ENCODE measurements around the gene KCNIP1.
A peak's percentile ranks its signal among the peaks of the same experiment; 100 is the strongest.

KCNIP1 gene

DNA sequence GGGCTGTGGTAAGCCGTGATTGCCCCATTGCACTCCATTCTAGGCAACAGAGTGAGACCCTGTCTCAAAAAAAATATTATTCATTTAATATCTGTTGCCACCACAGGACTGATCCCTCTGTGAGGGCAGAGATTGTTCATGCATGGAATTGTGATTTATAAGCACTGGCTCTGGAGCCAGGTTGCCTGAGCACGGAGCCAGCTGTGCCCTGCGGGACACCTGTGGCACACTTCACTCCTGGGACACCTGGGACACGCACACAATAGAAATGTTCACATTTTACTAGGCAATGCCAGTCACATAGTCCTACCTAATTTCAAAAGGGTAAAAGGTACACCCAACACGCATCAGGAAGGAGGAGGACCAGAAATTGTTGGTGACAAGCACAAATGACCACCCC lies 196.7 kb downstream of the KCNIP1 start:
- Histone ChIP-seq H3K27me3 (ENCODE audit: insufficient read depth, low read length) (no peaks in the 10 kb centered on the region), H4K91ac (ENCODE audit: low read depth, low read length) (no peak overlapping the region), H3K79me2 (ENCODE audit: control insufficient read depth, insufficient read depth, low read length, poor library complexity) (no peaks in the 10 kb centered on the region), H3K18ac (ENCODE audit: low read length) (no peak overlapping the region), H2BK120ac (ENCODE audit: insufficient read depth, low read length, poor library complexity) (no peak overlapping the region), H3K27ac (ENCODE audit: low read depth, low read length) (no peak overlapping the region), H3K79me1 (ENCODE audit: low read length) (no peaks in the 10 kb centered on the region), H3K9me3 (ENCODE audit: insufficient read depth, low read depth, low read length) (no peaks in the 10 kb centered on the region), H4K8ac (ENCODE audit: low read depth, low read length) (no peak overlapping the region), H3K4ac (ENCODE audit: low read depth, low read length) (no peak overlapping the region), H2AK5ac (ENCODE audit: low read length) (no peak overlapping the region), H3K14ac (ENCODE audit: low read length) (no peak overlapping the region), H2AFZ (ENCODE audit: insufficient read depth, low read length, poor library complexity) (no peak overlapping the region), H3K9ac (ENCODE audit: low read length) (no peak overlapping the region), H3K4me2 (ENCODE audit: low read length) (no peak overlapping the region), H3K4me3 (ENCODE audit: low read depth, low read length) (no peak overlapping the region), H3K4me1 (ENCODE audit: control insufficient read depth in 1 of 2, insufficient read depth in 2 of 2, low read length in 2 of 2) (no peaks in the 10 kb centered on the region), H3K23ac (ENCODE audit: low read length) (peak overlapping the region; percentile 42), H4K12ac (ENCODE audit: low read depth, low read length) (no peak overlapping the region), H2BK12ac (ENCODE audit: low read length) (no peak overlapping the region), H3K36me3 (ENCODE audit: control insufficient read depth in 1 of 2, insufficient read depth in 2 of 2, low read length in 2 of 2) (no peaks in the 10 kb centered on the region), H2BK5ac (ENCODE audit: low read depth, low read length, poor library complexity) (no peak overlapping the region)
- no peak for DNase-seq
- WGBS (ENCODE audit: extremely low coverage, insufficient coverage, insufficient read length) = no CpG with 5 or more reads among the region's 5 CpGs

DNA sequence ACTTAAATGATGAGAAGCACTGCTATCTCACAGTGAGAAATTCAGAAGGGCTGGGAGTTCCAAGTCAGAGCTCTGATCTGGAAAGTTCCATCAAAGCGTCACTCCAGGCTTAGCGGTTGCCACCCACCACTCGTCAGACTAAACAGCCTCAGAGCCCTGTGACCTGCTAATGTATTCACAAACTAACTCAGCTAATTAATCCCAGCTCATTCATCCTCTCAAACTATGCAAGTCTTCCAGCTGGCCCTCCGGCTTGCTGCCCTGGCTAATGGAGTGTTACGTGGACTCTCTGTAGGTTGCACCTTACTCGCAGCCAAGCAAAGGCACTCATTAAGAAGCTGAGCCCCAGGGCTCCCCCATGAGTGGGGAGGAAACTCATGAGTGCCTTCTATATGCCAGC lies 197.5 kb downstream of the KCNIP1 start:
- Histone ChIP-seq H3K4ac (ENCODE audit: low read depth, low read length) (no peak overlapping the region), H3K9me3 (ENCODE audit: insufficient read depth, low read depth, low read length) (no peaks in the 10 kb centered on the region), H3K36me3 (ENCODE audit: control insufficient read depth in 1 of 2, insufficient read depth in 2 of 2, low read length in 2 of 2) (no peaks in the 10 kb centered on the region), H2BK120ac (ENCODE audit: insufficient read depth, low read length, poor library complexity) (no peak overlapping the region), H2BK12ac (ENCODE audit: low read length) (no peak overlapping the region), H3K27me3 (ENCODE audit: insufficient read depth, low read length) (no peaks in the 10 kb centered on the region), H2BK5ac (ENCODE audit: low read depth, low read length, poor library complexity) (no peak overlapping the region), H3K18ac (ENCODE audit: low read length) (no peak overlapping the region), H3K4me2 (ENCODE audit: low read length) (no peak overlapping the region), H2AK5ac (ENCODE audit: low read length) (no peak overlapping the region), H3K14ac (ENCODE audit: low read length) (no peak overlapping the region), H3K79me1 (ENCODE audit: low read length) (no peaks in the 10 kb centered on the region), H3K23ac (ENCODE audit: low read length) (no peak overlapping the region), H3K27ac (ENCODE audit: low read depth, low read length) (no peak overlapping the region), H2AFZ (ENCODE audit: insufficient read depth, low read length, poor library complexity) (no peak overlapping the region), H4K8ac (ENCODE audit: low read depth, low read length) (no peak overlapping the region), H4K91ac (ENCODE audit: low read depth, low read length) (no peak overlapping the region), H3K9ac (ENCODE audit: low read length) (no peak overlapping the region), H3K79me2 (ENCODE audit: control insufficient read depth, insufficient read depth, low read length, poor library complexity) (no peaks in the 10 kb centered on the region), H4K12ac (ENCODE audit: low read depth, low read length) (no peak overlapping the region), H3K4me1 (ENCODE audit: control insufficient read depth in 1 of 2, insufficient read depth in 2 of 2, low read length in 2 of 2) (no peaks in the 10 kb centered on the region), H3K4me3 (ENCODE audit: low read depth, low read length) (no peak overlapping the region)
- no peak for DNase-seq
- WGBS (ENCODE audit: extremely low coverage, insufficient coverage, insufficient read length) = no CpG with 5 or more reads among the region's 6 CpGs

DNA sequence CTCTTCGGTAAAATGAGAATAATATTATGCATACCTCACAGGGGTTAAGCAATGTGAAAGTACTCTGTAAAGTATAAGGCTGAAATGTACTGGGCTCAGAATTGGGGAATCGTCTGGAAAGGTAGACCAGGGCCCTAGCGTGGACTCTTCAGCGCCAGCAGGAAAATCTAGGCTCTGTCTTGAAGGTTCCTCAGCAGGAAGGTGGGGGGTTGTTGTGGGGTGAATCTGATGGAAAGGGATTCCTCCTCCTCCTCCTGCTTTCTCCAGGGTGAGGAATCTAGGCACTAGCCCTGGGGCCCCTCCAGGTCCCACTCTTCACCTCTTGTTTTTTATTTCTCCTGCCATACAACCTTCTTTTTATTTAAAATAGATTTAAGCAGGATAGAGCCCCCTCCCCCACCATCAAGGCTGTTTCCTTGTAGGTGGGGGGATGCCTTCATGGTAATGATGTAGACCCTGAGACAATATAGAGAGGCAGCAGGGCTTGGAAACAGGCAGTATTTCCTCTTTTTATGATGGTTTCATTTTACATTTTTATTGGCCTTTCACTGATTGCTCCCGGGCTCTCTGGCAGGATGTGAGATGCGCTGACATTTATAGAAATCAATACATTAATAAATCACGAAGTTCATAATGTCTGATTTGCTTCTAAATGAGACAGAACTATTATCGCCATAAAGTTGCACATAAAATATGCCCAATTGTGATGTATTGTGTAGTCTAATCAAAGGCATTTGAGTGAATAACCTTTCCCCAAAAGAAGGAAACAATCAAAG lies 200.8 kb downstream of the KCNIP1 start:
- Histone ChIP-seq H2AK5ac (ENCODE audit: low read length) (no peak overlapping the region), H2BK5ac (ENCODE audit: low read depth, low read length, poor library complexity) (no peak overlapping the region), H3K79me2 (ENCODE audit: control insufficient read depth, insufficient read depth, low read length, poor library complexity) (no peaks in the 10 kb centered on the region), H3K23ac (ENCODE audit: low read length) (no peak overlapping the region), H4K91ac (ENCODE audit: low read depth, low read length) (no peak overlapping the region), H4K12ac (ENCODE audit: low read depth, low read length) (no peak overlapping the region), H3K79me1 (ENCODE audit: low read length) (no peaks in the 10 kb centered on the region), H3K4me3 (ENCODE audit: low read depth, low read length) (no peak overlapping the region), H3K27ac (ENCODE audit: low read depth, low read length) (no peak overlapping the region), H3K4me2 (ENCODE audit: low read length) (no peak overlapping the region), H3K9ac (ENCODE audit: low read length) (no peak overlapping the region), H2BK120ac (ENCODE audit: insufficient read depth, low read length, poor library complexity) (no peak overlapping the region), H4K8ac (ENCODE audit: low read depth, low read length) (no peak overlapping the region), H3K9me3 (ENCODE audit: insufficient read depth, low read depth, low read length) (no peaks in the 10 kb centered on the region), H3K4ac (ENCODE audit: low read depth, low read length) (no peak overlapping the region), H3K27me3 (ENCODE audit: insufficient read depth, low read length) (no peaks in the 10 kb centered on the region), H3K18ac (ENCODE audit: low read length) (no peak overlapping the region), H3K14ac (ENCODE audit: low read length) (no peak overlapping the region), H3K4me1 (ENCODE audit: control insufficient read depth in 1 of 2, insufficient read depth in 2 of 2, low read length in 2 of 2) (no peaks in the 10 kb centered on the region), H2BK12ac (ENCODE audit: low read length) (no peak overlapping the region), H3K36me3 (ENCODE audit: control insufficient read depth in 1 of 2, insufficient read depth in 2 of 2, low read length in 2 of 2) (no peaks in the 10 kb centered on the region), H2AFZ (ENCODE audit: insufficient read depth, low read length, poor library complexity) (no peak overlapping the region)
- WGBS (ENCODE audit: extremely low coverage, insufficient coverage, insufficient read length) = no CpG with 5 or more reads among the region's 8 CpGs
- no peak for DNase-seq

DNA sequence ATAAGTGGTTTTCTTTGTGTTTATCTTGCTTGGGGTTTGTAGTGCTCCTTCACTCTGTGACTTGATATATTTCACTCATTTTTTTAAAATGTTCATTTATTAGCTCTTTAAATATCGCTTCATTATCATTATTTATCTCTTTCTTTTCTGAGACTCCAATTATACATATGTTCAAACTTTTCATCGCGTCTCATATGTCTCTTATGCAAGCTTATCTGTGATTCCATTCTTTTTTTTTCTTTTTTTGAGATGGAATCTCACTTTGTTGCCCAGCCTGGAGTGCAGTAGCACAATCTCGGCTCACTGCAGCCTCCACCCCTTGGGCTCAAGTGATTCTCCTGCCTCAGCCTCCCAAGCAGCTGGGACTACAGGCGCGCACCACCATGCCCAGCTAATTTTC lies 205.8 kb downstream of the KCNIP1 start:
- Histone ChIP-seq H3K18ac (ENCODE audit: low read length) (no peak overlapping the region), H3K79me2 (ENCODE audit: control insufficient read depth, insufficient read depth, low read length, poor library complexity) (no peaks in the 10 kb centered on the region), H3K27ac (ENCODE audit: low read depth, low read length) (no peak overlapping the region), H4K91ac (ENCODE audit: low read depth, low read length) (no peak overlapping the region), H2AFZ (ENCODE audit: insufficient read depth, low read length, poor library complexity) (no peak overlapping the region), H3K9me3 (ENCODE audit: insufficient read depth, low read depth, low read length) (no peaks in the 10 kb centered on the region), H2BK12ac (ENCODE audit: low read length) (no peak overlapping the region), H3K4me2 (ENCODE audit: low read length) (no peak overlapping the region), H2BK5ac (ENCODE audit: low read depth, low read length, poor library complexity) (no peak overlapping the region), H3K79me1 (ENCODE audit: low read length) (no peaks in the 10 kb centered on the region), H3K4me3 (ENCODE audit: low read depth, low read length) (no peak overlapping the region), H3K36me3 (ENCODE audit: control insufficient read depth in 1 of 2, insufficient read depth in 2 of 2, low read length in 2 of 2) (no peaks in the 10 kb centered on the region), H3K27me3 (ENCODE audit: insufficient read depth, low read length) (no peaks in the 10 kb centered on the region), H2AK5ac (ENCODE audit: low read length) (no peak overlapping the region), H3K4ac (ENCODE audit: low read depth, low read length) (no peak overlapping the region), H4K12ac (ENCODE audit: low read depth, low read length) (no peak overlapping the region), H3K23ac (ENCODE audit: low read length) (no peak overlapping the region), H3K4me1 (ENCODE audit: control insufficient read depth in 1 of 2, insufficient read depth in 2 of 2, low read length in 2 of 2) (no peaks in the 10 kb centered on the region), H2BK120ac (ENCODE audit: insufficient read depth, low read length, poor library complexity) (no peak overlapping the region), H3K14ac (ENCODE audit: low read length) (no peak overlapping the region), H4K8ac (ENCODE audit: low read depth, low read length) (no peak overlapping the region), H3K9ac (ENCODE audit: low read length) (no peak overlapping the region)
- WGBS (ENCODE audit: extremely low coverage, insufficient coverage, insufficient read length) = 100% methylated on average over 1 of the region's 6 CpGs
- no peak for DNase-seq

Data from trophoblast cell (in vitro differentiated cells and primary cell).